Measurements from ENCODE around the gene CRHR2.
"Not testable (repeated sequence)": the region's sequence is repeated elsewhere in the genome, so short reads cannot be mapped to it uniquely, and the experiment has no call there.

The CRHR2 gene

GRCh38 chr7:30682212-30683083 is at the start of gene CRHR2:
TSS of gene CRHR2 (minus strand) at chr7:30682456. CDS start at chr7:30682280, 176 bp downstream.
- DNase-seq, result peak; percentile 21

GRCh38 chr7:30731581-30731980 is 49.3 kb upstream of the CRHR2 start:
- DNase-seq, result no peak

GRCh38 chr7:30730996-30731395 is 48.7 kb upstream of the CRHR2 start:
- DNase-seq, result no peak

GRCh38 chr7:30730097-30730496 is 47.8 kb upstream of the CRHR2 start:
- no peak for DNase-seq

- DNase-seq, result no peak
These were observed 47.4 kb upstream of the CRHR2 start for GRCh38 chr7:30729642-30730041.

GRCh38 chr7:30728591-30729100 is 46.4 kb upstream of the CRHR2 start:
- no peak for DNase-seq

- no peak for DNase-seq
These were observed 45.0 kb upstream of the CRHR2 start for GRCh38 chr7:30727061-30727945.

GRCh38 chr7:30726296-30727006 is 44.2 kb upstream of the CRHR2 start:
- DNase-seq, result no peak

- no peak for DNase-seq
These were observed 41.5 kb upstream of the CRHR2 start for GRCh38 chr7:30723776-30724175.

- DNase-seq, result no peak
These were observed 40.4 kb upstream of the CRHR2 start for GRCh38 chr7:30722671-30723070.

GRCh38 chr7:30722187-30722586 is 39.9 kb upstream of the CRHR2 start:
- DNase-seq, result no peak

GRCh38 chr7:30721211-30721610 is 39.0 kb upstream of the CRHR2 start:
- DNase-seq, result no peak

GRCh38 chr7:30719434-30719833 is 37.2 kb upstream of the CRHR2 start:
- not testable (repeated sequence) for DNase-seq

- DNase-seq, result no peak
These were observed 34.9 kb upstream of the CRHR2 start for GRCh38 chr7:30717181-30717580.

- no peak for DNase-seq
These were observed 31.9 kb upstream of the CRHR2 start for GRCh38 chr7:30714129-30714528.

GRCh38 chr7:30713392-30713791 is 31.1 kb upstream of the CRHR2 start:
- DNase-seq, result no peak

GRCh38 chr7:30710669-30711068 is 28.4 kb upstream of the CRHR2 start:
- DNase-seq, result no peak

- DNase-seq, result no peak
These were observed 27.3 kb upstream of the CRHR2 start for GRCh38 chr7:30709549-30709948.

GRCh38 chr7:30708983-30709382 is 26.7 kb upstream of the CRHR2 start:
- no peak for DNase-seq

- DNase-seq, result no peak
These were observed 26.2 kb upstream of the CRHR2 start for GRCh38 chr7:30708412-30708811.

GRCh38 chr7:30707391-30708357 is 25.4 kb upstream of the CRHR2 start:
- DNase-seq, result no peak

GRCh38 chr7:30706908-30707307 is 24.7 kb upstream of the CRHR2 start:
- DNase-seq, result no peak
